Neural progenitor cell (in vitro differentiated cells): ENCODE results near the gene PRF1. TPM values are rescaled to one million over a fixed set of nuclear protein-coding genes. Genes with fewer than 3 reads are reported as not detected.

ENCODE experiments used
- DNase-seq: peaks from one replicate; pipeline ENCODE4 v3.0.0-alpha.2; 2016; ENCODE audit warnings: low spot score
- H2AFZ ChIP-seq: fragments of 200-600 bp; sonication (generic); replicated peaks from 2 replicates; pipeline ENCODE4 v1.6.1; 2016; ENCODE audit warnings: antibody characterized with exemption
- H3F3A ChIP-seq: fragments of 200-600 bp; sonication (generic); 2 replicates; pipeline ENCODE4 v1.6.1; 2016; ENCODE audit warnings: antibody characterized with exemption, low read depth
- H3K27ac ChIP-seq: fragments of 200-600 bp; sonication (generic); 2 replicates; pipeline ENCODE4 v1.5.1; 2016; ENCODE audit warnings: mild to moderate bottlenecking
- H3K27me3 ChIP-seq: fragments of 200-600 bp; sonication (generic); 2 replicates; pipeline ENCODE4 v1.6.1; 2016; ENCODE audit warnings: mild to moderate bottlenecking, moderate library complexity
- H3K36me3 ChIP-seq: fragments of 200-600 bp; sonication (generic); 2 replicates; pipeline ENCODE4 v1.5.1; 2016
- H3K4me1 ChIP-seq: fragments of 200-600 bp; sonication (generic); 2 replicates; pipeline ENCODE4 v1.6.1; 2016; ENCODE audit warnings: mixed run types
- H3K4me2 ChIP-seq: fragments of 200-600 bp; sonication (generic); 2 replicates; pipeline ENCODE4 v1.6.1; 2016
- H3K4me3 ChIP-seq: fragments of 200-600 bp; sonication (generic); 2 replicates; pipeline ENCODE4 v1.5.1; 2016
- H3K79me2 ChIP-seq: fragments of 200-600 bp; sonication (generic); 2 replicates; pipeline ENCODE4 v1.6.1; 2016; ENCODE audit warnings: low read depth
- H3K9ac ChIP-seq: fragments of 200-600 bp; sonication (generic); 2 replicates; pipeline ENCODE4 v1.6.1; 2016
- H3K9me3 ChIP-seq: fragments of 200-600 bp; sonication (generic); 2 replicates; pipeline ENCODE4 v1.5.1; 2016; ENCODE audit warnings: low read depth
- H4K20me1 ChIP-seq: fragments of 200-600 bp; sonication (generic); 2 replicates; pipeline ENCODE4 v1.6.1; 2016; ENCODE audit warnings: low read depth
- H3K27ac Mint-ChIP-seq: 3 replicates; pipeline ENCODE4 v1.8.0; 2021; ENCODE audit warnings: mixed read lengths
- H3K27me3 Mint-ChIP-seq: 2 replicates; pipeline ENCODE4 v1.8.0; 2022; ENCODE audit warnings: low read depth, mild to moderate bottlenecking, inconsistent platforms, moderate library complexity, mixed read lengths; ENCODE audit not compliant: insufficient read depth
- H3K36me3 Mint-ChIP-seq: 3 replicates; pipeline ENCODE4 v1.8.0; 2021; ENCODE audit warnings: mixed read lengths
- H3K4me1 Mint-ChIP-seq: 3 replicates; pipeline ENCODE4 v1.8.0; 2021; ENCODE audit warnings: mixed read lengths
- H3K4me3 Mint-ChIP-seq: 3 replicates; pipeline ENCODE4 v1.8.0; 2021; ENCODE audit warnings: mild to moderate bottlenecking, moderate library complexity, mixed read lengths
- H3K9me3 Mint-ChIP-seq: 3 replicates; pipeline ENCODE4 v1.8.0; 2020; ENCODE audit warnings: mixed read lengths
- EZH2 ChIP-seq: fragments of 200-600 bp; sonication (generic); IDR thresholded peaks from 2 replicates; pipeline ENCODE4 v1.6.1; 2017; ENCODE audit warnings: antibody characterized with exemption, mild to moderate bottlenecking, moderate library complexity
- EZH2phosphoT487 ChIP-seq: fragments of 200-600 bp; sonication (generic); IDR thresholded peaks from 2 replicates; pipeline ENCODE4 v1.6.1; 2017; ENCODE audit warnings: antibody characterized with exemption
- total RNA-seq: library from RNA; depleted of rRNA; stranded (reverse); fragments of >200 nt; gene quantifications from 2 replicates; pipeline ENCODE4 v1.2.3, GENCODE V29; 2015; ENCODE audit warnings: low replicate concordance
- TF ChIP-seq, protein P1 (sequence below): fragments of 200-600 bp; sonication (generic); IDR thresholded peaks from 2 replicates; pipeline ENCODE4 v1.5.1; 2017; ENCODE audit warnings: antibody characterized with exemption, mild to moderate bottlenecking

The PRF1 gene
- total RNA-seq, 1 donor from 2014 or later: not detected

DNA sequence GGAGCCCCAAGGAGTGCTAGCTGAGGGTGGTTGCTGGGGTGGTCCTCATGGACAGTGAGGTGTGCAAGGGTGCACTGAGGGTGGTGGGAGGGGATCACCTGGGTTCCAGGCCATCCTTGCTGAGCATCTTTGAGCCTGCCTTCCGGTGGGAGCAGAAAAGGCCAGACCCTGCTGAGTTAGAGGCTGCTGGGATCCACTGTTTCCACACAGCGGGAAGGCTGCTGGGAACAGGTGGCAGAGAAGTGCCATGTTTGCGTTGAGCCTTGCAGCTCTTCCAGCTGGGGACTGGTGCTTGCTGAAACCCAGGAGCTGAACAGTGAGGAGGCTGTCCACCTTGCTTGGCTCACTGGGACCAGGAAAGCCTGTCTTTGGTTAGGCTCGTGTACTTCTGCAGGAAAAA, 34.9 kb downstream of the PRF1 start:
- no peaks in the 10 kb centered on the region for H3K9me3 ChIP-seq
- no peaks in the 10 kb centered on the region for H3K79me2 ChIP-seq
- H3K36me3 Mint-ChIP-seq: no peaks in the 10 kb centered on the region
- H3K4me1 ChIP-seq: no peaks in the 10 kb centered on the region
- H3K27ac Mint-ChIP-seq: no peak overlapping the region
- no peaks in the 10 kb centered on the region for H3K9me3 Mint-ChIP-seq
- H2AFZ ChIP-seq: no peak overlapping the region
- peaks cover 9% of the 10 kb centered on the region for H3K4me1 Mint-ChIP-seq
- no peak overlapping the region for H3K4me2 ChIP-seq
- H3K27me3 Mint-ChIP-seq: peaks cover 3% of the 10 kb centered on the region
- H3K4me3 ChIP-seq: no peak overlapping the region
- no peaks in the 10 kb centered on the region for H3F3A ChIP-seq
- H3K4me3 Mint-ChIP-seq: no peak overlapping the region
- H3K36me3 ChIP-seq: no peaks in the 10 kb centered on the region
- no peaks in the 10 kb centered on the region for H4K20me1 ChIP-seq
- no peak overlapping the region for H3K9ac ChIP-seq
- TF ChIP-seq EZH2 (no peak), EZH2phosphoT487 (no peak)
- TF ChIP-seq, protein P1, sequence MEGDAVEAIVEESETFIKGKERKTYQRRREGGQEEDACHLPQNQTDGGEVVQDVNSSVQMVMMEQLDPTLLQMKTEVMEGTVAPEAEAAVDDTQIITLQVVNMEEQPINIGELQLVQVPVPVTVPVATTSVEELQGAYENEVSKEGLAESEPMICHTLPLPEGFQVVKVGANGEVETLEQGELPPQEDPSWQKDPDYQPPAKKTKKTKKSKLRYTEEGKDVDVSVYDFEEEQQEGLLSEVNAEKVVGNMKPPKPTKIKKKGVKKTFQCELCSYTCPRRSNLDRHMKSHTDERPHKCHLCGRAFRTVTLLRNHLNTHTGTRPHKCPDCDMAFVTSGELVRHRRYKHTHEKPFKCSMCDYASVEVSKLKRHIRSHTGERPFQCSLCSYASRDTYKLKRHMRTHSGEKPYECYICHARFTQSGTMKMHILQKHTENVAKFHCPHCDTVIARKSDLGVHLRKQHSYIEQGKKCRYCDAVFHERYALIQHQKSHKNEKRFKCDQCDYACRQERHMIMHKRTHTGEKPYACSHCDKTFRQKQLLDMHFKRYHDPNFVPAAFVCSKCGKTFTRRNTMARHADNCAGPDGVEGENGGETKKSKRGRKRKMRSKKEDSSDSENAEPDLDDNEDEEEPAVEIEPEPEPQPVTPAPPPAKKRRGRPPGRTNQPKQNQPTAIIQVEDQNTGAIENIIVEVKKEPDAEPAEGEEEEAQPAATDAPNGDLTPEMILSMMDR: no peak
- H3K27me3 ChIP-seq: no peaks in the 10 kb centered on the region
- H3K27ac ChIP-seq: no peak overlapping the region
- DNase-seq: no peak

DNA sequence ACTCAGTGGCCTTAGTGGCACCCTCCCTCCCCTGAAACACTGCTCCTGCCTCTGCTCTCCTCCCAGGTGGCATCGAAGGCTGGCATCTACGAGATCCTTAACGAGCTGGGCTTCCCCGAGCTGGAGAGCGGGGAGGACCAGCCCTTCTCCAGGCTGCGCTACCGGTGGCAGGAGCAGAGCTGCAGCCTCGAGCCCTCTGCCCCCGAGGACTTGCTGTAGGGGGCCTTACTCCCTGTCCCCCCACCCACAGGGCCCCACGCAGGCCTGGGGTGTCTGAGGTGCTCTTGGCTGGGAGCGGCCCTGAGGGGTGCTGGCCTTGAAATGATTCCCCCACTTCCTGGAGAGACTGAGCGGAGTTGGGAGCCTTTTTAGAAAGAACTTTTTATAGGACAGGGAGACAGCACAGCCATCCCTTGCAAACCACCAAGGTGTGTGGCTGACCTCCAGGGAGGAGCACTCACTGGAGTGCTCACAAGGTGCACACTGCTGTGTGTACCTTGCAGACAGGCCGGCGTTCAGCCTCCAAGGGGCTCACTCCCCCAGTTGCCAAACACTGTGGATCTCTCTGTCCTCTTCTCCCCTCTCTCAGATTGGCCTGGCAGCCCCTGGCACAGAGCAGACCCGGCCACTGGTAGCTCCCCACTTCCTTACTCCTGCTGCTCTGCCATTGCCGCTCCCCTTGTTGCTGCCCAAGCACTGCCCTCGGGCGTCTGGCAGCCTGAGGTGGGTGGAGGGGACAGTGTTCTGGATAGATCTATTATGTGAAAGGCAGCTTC, 35.8 kb downstream of the PRF1 start:
- TF ChIP-seq, protein P1: no peak
- TF ChIP-seq EZH2 (no peak), EZH2phosphoT487 (no peak)
- Mint-ChIP-seq H3K36me3 (no peaks in the 10 kb centered on the region), H3K4me1 (peaks cover 11% of the 10 kb centered on the region), H3K27me3 (peaks cover 3% of the 10 kb centered on the region), H3K27ac (peak overlapping the region; percentile 92), H3K9me3 (no peaks in the 10 kb centered on the region), H3K4me3 (no peak overlapping the region)
- no peak overlapping the region for H3K27ac ChIP-seq
- H3K36me3 ChIP-seq: no peaks in the 10 kb centered on the region
- no peaks in the 10 kb centered on the region for H3K27me3 ChIP-seq
- no peaks in the 10 kb centered on the region for H3K79me2 ChIP-seq
- H3K4me1 ChIP-seq: no peaks in the 10 kb centered on the region
- H4K20me1 ChIP-seq: no peaks in the 10 kb centered on the region
- H3K9me3 ChIP-seq: no peaks in the 10 kb centered on the region
- no peaks in the 10 kb centered on the region for H3F3A ChIP-seq
- no peak overlapping the region for H2AFZ ChIP-seq
- H3K4me2 ChIP-seq: no peak overlapping the region
- H3K4me3 ChIP-seq: no peak overlapping the region
- DNase-seq: no peak
- H3K9ac ChIP-seq: no peak overlapping the region

DNA sequence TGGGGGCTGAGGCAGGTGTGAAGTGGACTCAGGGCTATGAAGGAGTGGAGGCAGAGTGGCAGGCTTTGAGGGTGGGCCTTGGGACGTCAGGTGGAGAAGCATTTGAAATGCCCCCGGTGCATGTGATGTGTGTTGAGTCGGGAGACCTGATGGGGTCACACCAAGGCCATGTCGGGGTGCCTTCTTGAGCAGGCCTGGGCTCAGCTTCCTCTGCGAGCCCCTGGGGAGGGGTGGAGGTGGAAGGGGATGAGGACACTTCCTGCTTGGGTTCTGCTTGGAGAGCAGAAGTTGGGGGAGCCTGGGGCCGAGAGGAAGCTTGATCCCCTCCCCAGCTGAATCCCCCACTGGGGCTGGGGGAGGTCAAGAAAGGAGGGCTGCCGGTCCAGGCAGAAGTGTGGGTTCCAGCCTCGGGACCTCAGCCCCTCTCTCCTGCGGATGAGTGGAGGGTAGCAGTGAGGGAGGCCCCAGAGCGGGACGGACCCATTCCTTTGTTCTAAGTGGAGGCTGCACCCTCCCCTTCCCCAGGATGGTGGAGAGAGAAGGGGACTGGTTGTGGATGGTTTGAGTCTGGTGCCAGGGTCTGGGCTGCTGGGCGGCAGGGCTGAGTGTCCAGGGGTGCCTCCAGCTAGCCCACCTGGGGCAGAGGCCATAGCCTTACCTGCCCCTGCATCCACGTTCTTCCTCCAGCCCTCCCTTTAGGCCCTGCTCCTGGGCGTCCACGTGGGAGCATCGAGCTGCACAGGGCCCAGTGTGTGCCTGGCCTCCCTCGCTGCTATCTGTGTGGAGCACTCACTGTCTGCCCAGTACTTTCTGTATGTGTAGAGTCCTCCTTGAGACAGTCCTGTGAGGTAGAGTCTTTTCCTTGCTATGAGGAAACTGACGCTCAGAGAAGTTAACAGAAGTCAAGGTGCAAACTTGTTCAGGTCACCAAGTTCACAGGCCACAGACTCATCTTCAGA, 36.7 kb downstream of the PRF1 start:
- no peaks in the 10 kb centered on the region for H3K27me3 ChIP-seq
- no peaks in the 10 kb centered on the region for H4K20me1 ChIP-seq
- H3K36me3 ChIP-seq: no peaks in the 10 kb centered on the region
- H3F3A ChIP-seq: no peaks in the 10 kb centered on the region
- H3K4me2 ChIP-seq: no peak overlapping the region
- H3K9ac ChIP-seq: no peak overlapping the region
- TF ChIP-seq EZH2 (no peak), EZH2phosphoT487 (no peak)
- TF ChIP-seq, protein P1: no peak
- Mint-ChIP-seq H3K4me1 (peaks cover 20% of the 10 kb centered on the region), H3K4me3 (no peak overlapping the region), H3K36me3 (no peaks in the 10 kb centered on the region), H3K9me3 (no peaks in the 10 kb centered on the region), H3K27me3 (peaks cover 3% of the 10 kb centered on the region), H3K27ac (peak overlapping the region; percentile 92)
- no peak overlapping the region for H2AFZ ChIP-seq
- no peak for DNase-seq
- no peak overlapping the region for H3K27ac ChIP-seq
- no peaks in the 10 kb centered on the region for H3K79me2 ChIP-seq
- no peak overlapping the region for H3K4me3 ChIP-seq
- H3K4me1 ChIP-seq: no peaks in the 10 kb centered on the region
- no peaks in the 10 kb centered on the region for H3K9me3 ChIP-seq
